Liver (tissue), 2 donors: ENCODE measurements around the gene COL4A4.

Source experiments
- TF ChIP-seq, protein P1 (sequence below): fragments of 150-350 bp; IDR thresholded peaks from 2 replicates; pipeline ENCODE4 v1.5.1; 2017; ENCODE audit warnings: improper control_type of control experiment, low read depth, low read length; ENCODE audit not compliant: missing input control
- TF ChIP-seq, protein P2 (sequence below): IDR thresholded peaks from 2 replicates; pipeline ENCODE4 v1.6.1; 2016; ENCODE audit warnings: antibody characterized with exemption
- donor health status: healthy.

DNA sequence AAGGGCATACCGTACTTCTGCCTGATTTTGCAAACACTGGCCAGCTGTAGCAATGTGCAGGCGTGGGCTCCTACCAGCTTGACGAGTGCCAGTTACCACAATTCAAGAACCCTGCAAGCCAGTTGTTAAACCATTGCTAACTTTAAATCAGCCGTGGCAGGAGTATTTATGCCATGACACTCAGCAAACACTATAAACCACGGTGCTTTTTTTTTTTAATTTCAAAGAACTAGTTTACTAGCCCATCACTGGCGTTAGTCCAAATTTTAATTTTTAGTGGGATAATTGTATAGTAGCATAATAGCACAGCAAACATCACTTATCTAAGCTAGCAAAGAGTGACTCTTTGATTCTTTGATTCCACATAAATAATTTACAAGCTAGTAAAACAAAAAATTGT, 111.1 kb downstream of the COL4A4 start:
- TF ChIP-seq, protein P1, sequence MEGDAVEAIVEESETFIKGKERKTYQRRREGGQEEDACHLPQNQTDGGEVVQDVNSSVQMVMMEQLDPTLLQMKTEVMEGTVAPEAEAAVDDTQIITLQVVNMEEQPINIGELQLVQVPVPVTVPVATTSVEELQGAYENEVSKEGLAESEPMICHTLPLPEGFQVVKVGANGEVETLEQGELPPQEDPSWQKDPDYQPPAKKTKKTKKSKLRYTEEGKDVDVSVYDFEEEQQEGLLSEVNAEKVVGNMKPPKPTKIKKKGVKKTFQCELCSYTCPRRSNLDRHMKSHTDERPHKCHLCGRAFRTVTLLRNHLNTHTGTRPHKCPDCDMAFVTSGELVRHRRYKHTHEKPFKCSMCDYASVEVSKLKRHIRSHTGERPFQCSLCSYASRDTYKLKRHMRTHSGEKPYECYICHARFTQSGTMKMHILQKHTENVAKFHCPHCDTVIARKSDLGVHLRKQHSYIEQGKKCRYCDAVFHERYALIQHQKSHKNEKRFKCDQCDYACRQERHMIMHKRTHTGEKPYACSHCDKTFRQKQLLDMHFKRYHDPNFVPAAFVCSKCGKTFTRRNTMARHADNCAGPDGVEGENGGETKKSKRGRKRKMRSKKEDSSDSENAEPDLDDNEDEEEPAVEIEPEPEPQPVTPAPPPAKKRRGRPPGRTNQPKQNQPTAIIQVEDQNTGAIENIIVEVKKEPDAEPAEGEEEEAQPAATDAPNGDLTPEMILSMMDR = no peak
- TF ChIP-seq, protein P2, sequence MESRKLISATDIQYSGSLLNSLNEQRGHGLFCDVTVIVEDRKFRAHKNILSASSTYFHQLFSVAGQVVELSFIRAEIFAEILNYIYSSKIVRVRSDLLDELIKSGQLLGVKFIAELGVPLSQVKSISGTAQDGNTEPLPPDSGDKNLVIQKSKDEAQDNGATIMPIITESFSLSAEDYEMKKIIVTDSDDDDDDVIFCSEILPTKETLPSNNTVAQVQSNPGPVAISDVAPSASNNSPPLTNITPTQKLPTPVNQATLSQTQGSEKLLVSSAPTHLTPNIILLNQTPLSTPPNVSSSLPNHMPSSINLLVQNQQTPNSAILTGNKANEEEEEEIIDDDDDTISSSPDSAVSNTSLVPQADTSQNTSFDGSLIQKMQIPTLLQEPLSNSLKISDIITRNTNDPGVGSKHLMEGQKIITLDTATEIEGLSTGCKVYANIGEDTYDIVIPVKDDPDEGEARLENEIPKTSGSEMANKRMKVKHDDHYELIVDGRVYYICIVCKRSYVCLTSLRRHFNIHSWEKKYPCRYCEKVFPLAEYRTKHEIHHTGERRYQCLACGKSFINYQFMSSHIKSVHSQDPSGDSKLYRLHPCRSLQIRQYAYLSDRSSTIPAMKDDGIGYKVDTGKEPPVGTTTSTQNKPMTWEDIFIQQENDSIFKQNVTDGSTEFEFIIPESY = no peak
